ENCODE data around the gene SIDT2.
"Not testable (repeated sequence)": the region's sequence is repeated elsewhere in the genome, so short reads cannot be mapped to it uniquely, and the experiment has no call there.

SIDT2 gene

DNA sequence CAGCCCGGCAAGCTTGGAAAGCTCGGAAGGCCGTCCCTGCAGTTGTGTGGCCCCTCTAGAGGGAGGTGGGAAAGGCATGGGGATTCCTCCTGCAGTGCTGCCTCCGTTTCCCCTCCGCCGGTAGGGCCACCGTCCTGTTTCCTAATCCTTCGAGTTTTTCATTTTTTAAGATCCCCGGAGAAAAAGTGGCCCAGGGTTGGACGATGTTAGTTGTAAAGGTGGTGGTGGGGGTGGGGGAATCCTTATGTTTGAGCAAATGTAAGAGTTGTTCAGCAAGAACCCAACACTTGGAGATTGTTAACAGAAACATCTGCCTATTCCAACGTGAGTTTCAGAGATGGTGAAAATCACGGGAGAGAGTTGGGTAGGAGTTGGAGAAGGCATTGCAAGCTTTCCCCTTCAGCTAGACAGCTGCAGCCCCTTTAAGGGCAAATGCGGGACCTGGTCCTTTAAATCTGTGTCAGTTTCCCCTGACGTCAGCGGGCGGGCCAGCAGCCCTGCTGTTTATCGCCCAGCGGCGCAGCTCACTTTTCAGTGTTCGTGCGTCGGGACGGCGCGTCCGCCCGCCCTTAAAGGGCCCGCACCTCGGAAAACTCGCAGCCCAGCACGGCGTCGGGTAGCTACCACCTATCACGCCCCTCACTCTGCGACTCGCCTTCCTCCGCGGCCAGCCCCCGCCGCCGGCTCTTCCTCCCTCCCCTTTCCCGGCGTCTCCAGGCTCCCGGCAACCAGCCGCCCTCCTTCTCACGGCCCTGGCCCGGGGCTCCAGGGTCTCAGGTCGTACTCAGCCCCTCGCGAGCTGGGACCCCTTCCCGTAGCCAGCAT, at the start of gene SIDT2:
Gene SIDT2 (plus strand): TSS at position 534 of the 825 bp plus-strand sequence. CDS start 521 bp downstream, outside the sequence.
- TF ChIP-seq CTCF (IDR thresholded peaks at IDR 0.05; ENCODE audit: low read depth, low read length, missing control alignments), result no peak
- peak; percentile 87 for DNase-seq (ENCODE audit: low read depth)
- in situ Hi-C loops (cut with HindIII; ENCODE audit: low sequenced_read_pairs), result no loop called here
- peak within 1 kb of the TSS; percentile 78 for H3K4me3 ChIP-seq (ENCODE audit: low read depth, low read length)

- DNase-seq (ENCODE audit: low read depth); in situ Hi-C loops (cut with HindIII; ENCODE audit: low sequenced_read_pairs); H3K4me3 ChIP-seq (ENCODE audit: low read depth, low read length): not testable (repeated sequence)
Observed at GRCh38 chr11:117130396-117130795, 48.1 kb upstream of the SIDT2 start.

DNA sequence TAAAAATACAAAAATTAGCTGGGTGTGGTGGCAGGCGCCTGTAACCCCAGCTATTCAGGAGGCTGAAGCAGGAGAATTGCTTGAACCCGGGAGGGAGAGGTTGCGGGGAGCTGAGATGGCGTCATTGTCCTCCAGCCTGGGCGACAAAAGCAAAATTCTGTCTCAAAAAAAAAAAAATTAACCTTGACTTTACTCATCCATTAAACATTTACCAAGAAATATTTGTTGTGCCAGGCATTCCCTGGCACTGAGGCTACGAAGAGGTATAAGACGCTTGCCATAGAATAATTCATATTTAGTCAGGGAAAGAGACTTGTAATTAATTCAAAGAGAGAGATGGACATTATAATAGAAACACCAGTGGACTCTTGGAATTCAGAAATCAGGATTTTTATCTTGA, 47.7 kb upstream of the SIDT2 start:
- no peak for DNase-seq (ENCODE audit: low read depth)
- in situ Hi-C loops (cut with HindIII; ENCODE audit: low sequenced_read_pairs), result no loop called here
- H3K4me3 ChIP-seq (ENCODE audit: low read depth, low read length), result no peak overlapping the region
- no peak for TF ChIP-seq CTCF (IDR thresholded peaks at IDR 0.05; ENCODE audit: low read depth, low read length, missing control alignments)

- DNase-seq (ENCODE audit: low read depth), result no peak
- no peak overlapping the region for H3K4me3 ChIP-seq (ENCODE audit: low read depth, low read length)
- no peak for TF ChIP-seq CTCF (IDR thresholded peaks at IDR 0.05; ENCODE audit: low read depth, low read length, missing control alignments)
- in situ Hi-C loops (cut with HindIII; ENCODE audit: low sequenced_read_pairs), result no loop called here
Observed at GRCh38 chr11:117134431-117134830, 44.1 kb upstream of the SIDT2 start.

DNA sequence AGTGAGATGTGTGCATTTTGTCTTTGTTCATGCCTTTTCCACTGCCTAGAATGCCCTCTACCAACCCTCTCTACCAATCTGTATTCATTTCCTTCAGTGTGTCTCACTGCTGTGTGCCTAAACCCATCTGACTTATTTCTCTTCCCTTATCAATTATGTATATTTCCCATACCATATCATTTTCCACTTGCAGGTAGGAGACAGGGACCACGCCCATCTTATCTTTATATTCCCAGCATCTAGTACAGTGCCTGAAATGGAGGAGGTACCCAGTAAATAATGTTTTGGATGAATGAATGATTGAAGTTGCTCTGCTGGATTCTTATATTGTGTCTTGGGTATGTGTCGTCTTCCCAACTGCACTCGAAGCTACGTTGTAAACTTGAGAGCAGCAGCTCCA, 43.6 kb upstream of the SIDT2 start:
- in situ Hi-C loops (cut with HindIII; ENCODE audit: low sequenced_read_pairs); DNase-seq (ENCODE audit: low read depth); H3K4me3 ChIP-seq (ENCODE audit: low read depth, low read length): not testable (repeated sequence)

DNA sequence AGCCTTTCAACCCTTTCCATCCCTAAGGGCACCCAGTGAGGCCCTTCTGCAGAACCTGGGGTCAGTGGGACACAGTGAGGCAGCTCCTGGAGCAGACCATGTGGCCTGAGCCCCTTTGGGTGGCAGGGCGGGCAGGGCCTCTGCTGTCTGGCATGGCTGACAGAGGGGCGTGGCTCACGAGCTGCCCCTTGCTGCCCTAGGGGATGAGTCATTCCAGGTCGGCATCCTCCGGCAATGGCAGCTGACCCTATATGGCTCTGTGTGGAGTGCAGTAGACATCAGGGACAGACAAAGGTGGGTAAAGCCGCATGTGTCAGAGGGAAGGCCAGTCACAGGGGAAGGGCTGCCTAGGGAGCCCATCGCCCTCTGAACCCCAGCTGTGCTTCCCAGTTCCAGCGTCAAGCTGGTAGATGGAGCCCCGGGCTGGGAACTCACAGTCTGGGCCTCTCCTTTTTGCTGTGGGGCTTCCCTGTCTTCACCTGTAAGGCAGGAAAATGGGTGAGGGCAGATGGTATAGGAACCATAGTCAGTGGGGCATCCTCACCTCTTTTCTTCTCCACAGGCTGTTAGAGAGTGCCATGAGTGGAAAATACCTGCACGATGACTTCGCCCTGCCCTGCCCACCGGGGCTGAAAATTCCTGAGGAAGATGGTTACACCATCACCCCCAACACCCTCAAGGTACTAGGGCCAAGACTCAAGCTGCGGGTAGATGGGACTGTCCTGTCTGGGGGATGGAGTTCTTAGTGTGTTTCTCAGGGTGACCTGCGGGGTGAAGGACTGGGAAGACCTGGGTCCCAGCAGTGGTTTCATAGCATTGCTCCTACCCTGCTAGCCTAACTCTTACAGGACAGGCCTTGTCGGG, 41.1 kb upstream of the SIDT2 start:
- H3K4me3 ChIP-seq (ENCODE audit: low read depth, low read length); in situ Hi-C loops (cut with HindIII; ENCODE audit: low sequenced_read_pairs); DNase-seq (ENCODE audit: low read depth): not testable (repeated sequence)

GRCh38 chr11:117143390-117143789, 35.2 kb upstream of the SIDT2 start:
- no peak for TF ChIP-seq CTCF (IDR thresholded peaks at IDR 0.05; ENCODE audit: low read depth, low read length, missing control alignments)
- peak overlapping the region; percentile 74 for H3K4me3 ChIP-seq (ENCODE audit: low read depth, low read length)
- peak; percentile 19 for DNase-seq (ENCODE audit: low read depth)
- in situ Hi-C loops (cut with HindIII; ENCODE audit: low sequenced_read_pairs), result no loop called here
